NOMO-1 treated with DMSO at 0.1 percent for 48 hours (cell line): Measurements from ENCODE around the gene LRRFIP1.
A peak's percentile ranks its signal among the peaks of the same experiment; 100 is the strongest.

Experiments used
- DNase-seq: peaks from one replicate; lab custom pipeline; 2025; ENCODE audit not compliant: unreplicated experiment; lab: John Stamatoyannopoulos, UW

The LRRFIP1 gene

DNA sequence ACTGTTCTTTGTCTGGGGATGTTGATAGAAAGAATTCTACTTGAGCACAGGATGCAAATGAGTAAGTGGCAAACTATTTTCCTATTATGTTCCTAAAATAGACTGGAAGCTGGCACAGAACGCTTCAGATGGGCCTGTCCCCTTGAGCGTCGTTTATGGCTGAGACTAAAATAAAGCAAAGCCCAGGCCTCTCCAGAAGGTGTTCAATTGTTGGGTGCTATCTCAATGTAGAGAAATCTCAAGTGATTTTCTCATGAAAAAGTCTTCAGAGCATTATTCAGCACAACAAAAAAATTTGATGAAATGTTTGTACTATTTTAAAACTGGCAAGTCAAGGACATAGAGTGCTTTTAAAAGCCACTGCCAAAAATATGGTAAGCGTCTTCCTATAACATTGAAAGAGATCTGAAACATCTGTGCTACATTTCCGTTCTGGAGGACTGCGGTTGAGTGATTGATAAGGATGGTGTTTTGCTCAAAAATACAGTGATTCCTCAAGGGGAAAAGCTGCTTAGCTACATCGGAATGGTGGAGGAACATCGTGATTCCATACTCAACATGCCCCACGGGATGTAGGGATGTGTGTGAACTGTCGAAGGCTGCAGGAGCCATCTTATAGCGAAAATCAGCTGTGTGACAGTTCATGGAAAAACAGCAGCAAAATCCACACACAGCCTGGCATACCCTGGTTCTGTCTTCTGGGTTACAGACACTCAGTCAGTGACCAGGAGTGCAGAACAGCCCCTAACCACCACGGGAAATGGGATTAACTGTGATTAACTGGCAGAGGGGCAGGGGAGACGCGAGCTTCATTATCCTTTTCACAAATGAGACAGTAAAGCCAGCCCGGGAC, 10.4 kb upstream of the LRRFIP1 start:
- peak; percentile 83 for DNase-seq

DNA sequence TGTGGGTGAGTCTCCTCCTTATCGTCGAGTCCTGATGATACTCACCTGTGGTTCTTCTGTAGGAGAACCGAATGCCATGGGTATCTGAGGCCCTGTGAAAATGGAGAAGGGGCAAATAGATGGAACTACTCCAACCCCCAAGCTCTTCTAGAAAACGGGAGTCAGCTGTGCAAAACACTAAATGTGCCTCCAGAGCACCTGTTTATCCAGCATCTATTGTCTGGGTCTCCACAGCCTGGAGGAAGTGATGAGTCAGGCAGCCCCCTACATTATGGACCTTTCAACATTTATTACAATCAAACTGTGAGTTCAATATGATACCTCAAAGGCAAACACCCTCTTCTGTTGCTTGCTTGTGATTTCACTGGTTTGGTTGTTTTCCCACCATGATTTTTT, 9.8 kb upstream of the LRRFIP1 start:
- DNase-seq, result no peak

DNA sequence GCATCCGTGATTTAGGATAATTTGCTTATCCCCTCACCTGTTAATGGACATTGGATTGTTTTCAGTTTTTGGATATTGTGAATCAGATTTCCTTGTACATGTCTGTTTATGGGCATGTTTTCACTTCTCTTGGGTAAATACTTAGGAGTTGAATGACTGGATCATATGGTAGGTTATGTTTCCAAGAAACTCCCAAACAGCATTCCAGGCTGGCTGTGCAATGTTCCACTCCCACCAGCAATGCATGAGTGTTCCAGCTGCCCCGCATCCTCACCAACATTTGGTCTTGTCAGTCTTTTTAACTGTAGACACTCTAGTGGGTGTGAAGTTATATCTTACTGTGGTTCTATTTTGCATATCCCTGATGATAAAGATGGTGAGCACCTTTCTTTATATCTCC, 8.9 kb upstream of the LRRFIP1 start:
- no peak for DNase-seq

DNA sequence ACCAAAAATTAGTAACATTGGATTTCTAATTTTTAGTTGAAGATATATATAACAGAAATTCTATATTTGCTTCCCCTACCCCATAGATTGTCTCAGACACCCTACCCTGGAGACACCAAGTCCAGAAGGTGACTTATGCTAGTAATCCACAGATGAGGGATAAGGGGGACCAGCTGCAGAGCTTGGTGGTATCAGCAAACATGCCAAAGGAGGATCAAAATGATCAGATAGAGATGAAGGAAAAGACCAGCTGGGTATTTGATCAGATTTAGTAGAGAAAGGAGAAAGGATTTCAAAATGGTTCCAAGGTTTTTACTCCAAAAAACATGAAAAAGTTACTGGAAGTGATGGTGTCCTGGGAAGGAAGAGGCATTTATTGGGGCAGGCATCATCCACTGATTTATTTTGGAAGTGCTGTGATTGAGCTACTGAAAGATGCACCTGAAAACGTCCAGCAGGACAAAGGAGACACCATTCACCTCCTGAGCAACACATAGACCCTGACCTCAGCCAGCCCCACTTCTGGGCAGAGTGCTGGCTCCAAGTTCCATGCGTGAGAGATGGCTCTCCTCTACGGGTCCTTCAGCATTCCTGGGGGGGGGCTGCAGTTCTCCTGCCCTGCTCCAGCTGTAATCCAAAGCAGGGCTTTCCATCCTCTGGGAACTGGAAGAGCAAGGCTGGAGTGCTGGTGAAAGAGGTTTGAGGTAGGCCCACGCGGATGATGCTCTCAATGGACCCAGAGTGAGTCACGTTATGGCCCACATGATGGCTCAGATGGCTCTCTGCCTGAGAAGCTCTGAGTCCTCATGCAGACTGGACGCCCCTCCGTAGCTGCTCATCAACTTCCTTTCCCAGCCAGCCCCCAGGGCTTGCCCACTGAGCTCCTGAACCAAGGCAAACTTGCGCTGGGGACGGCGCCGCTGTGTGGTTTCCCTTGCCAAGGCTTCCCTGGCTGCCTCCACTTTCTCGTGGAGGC, 3.7 kb upstream of the LRRFIP1 start:
- no peak for DNase-seq

DNA sequence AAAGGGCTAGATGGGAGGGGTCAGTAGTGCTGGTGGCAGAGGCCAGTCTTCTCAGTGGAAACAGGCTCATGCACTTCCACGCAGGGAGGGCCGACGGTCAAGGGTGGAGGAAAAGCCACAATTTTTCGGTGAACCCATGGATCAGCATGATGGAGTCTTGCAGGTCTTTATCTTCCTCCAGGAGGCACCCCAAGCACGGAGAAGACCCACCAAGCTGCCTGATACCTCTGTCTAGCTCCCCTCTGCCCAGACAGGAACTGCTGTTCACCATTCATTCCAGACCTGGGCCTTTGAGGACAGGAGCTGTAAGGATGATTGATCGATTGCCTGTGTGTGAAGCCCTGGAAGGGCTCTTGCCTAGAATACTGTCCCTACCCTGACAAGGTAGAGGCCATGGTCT, 2.8 kb upstream of the LRRFIP1 start:
- no peak for DNase-seq

DNA sequence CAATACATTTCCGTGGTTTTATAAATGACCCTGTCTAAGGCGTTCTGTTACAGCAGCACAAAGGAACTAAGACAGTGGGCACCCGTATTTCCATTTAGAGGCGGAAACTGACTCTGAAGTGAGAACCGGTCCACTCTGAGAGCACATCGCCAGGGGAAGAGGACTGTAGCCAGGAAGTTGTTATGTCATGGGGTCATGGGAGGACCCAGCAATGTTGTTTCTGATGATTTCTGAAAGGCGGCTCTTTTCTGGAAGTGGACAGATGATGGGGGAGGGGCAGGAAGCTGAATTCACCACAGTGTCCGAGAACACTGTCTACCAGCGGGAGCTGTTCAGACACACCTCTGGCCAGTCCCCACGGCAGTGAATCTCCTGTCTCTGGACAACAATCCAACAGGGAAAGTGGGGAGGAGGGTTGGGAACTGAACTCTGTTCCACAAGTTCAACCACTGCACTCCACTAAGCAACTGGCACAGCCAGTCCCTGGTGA, 2.1 kb upstream of the LRRFIP1 start:
- DNase-seq, result no peak

DNA sequence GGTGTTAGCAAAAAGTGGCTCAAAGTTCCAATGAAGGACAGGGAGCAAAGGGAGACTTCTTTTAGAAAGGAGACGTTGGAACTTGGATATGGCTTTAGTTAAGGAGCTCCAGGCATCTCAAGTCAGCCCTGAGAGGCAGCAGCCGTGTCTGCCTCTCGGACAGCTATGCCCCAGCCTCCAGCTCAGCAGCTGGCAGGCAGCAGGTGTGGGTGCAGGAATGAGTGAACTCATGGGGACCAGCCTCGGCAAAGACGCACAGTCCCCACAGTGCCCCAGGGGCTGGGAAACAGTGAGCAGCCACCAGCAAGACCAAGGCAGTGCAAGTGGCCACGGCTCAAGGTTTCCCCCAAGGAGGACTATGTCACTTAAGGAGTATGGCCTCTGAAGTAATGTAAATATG, 1.6 kb upstream of the LRRFIP1 start:
- DNase-seq, result no peak

DNA sequence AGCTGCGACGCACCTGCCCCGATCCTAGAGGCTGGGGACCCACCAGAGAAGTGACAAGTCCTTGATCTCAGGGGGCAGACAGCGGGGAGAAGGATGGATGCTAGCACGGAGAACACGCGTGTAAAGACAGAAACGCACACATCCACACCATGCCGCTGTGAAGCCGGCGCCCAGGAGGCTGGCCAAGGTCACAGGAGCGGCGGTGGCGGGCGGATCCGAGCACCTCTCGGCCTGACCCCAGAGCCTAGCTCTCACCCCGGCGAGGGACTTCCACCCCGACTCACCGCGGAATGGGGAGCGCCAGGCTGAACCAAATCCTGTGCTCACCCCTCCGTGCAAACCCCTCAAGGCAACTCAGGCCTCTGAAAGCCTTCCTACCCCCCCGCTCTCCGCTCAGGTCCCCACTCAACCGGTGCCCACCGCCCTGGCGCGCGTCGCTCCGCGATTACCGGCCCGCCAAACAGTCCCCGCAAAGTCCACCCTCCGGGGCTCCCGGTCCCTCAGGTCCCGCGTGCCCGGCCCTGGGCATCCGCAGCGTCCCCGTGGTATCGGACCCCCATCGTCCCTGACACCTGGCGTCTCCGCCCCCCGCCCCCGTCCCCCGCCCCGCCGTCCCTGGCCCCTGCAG, 460 bp upstream of the LRRFIP1 start:
- DNase-seq, result no peak

DNA sequence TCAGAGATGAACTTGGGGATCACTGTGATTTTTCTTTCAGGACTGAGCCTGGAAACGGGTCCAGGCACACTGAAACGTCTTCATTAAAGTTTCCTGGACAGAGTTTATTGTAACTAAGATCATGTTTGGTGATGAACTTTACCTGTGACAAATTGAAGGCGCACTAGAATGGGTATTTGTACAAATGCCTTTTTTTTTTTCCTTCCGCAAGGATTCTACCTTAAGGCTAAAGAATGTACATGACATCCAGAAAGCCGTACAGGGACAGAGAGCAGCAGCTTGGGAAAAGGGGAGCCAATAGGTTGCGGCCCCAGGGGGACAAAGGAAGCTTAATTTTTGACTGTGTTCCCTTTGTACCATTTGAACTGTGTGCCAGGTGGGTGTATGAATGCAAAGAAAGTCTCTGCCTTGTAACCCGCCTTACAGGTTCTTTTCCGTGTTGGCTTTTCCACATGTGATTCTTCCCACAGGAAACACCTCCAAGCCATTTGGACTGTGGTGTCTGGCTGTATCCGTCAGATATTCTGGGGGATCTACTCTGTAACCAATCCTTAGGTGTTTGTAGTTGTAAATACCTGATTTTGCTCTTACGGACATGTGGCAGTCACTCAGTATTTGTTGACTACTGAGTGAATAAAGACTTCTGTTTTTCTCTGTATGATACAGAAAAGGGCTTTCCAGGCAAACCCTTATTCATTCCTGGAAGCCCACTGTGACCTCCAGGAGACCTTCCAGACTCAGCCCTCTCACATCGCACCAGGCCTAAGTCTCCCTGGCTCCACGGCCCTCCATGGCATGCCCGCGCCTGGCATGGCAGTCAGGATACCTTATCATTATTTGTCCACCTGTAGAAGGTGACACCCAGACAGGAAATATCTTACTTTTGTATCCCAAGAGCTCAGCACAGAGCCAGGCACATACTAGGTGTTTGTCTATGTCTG, 1.1 kb downstream of the LRRFIP1 start:
- DNase-seq, result no peak

DNA sequence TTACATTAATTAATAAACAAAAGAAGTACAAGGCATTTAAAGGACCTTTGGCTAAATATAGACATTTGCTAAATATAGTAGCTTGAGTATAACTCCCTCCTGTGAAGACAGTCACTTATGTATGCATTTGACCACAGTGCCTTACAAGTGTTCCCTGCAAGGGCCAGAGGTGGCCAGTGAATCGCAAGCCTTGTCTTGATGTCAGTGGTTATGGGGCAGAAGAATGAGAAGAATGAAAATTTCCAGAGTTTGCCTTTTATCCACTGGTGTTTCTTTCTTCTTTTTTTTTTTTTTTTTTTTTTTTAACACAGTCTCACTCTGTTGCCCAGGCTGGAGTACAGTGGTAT, 1.8 kb downstream of the LRRFIP1 start:
- DNase-seq, result no peak

DNA sequence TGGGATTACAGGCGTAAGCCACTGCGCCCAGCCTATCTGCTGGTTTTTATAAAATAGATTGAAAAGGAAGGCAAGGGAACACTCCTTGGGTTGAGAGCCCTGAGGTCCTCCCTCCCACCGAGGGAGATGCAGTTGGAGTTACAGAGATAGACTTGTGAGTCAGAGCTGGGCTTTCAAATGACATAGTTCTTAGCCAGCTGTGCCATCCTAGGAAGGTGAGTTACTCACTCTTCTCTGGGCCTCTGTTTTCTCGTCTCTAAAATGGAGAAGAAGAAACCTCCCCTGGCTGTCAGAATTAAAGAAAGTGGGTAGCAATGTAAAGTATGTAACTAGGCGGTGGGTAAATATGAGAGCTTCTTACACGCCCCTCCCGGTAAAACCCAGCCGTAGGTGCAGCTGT, 2.4 kb downstream of the LRRFIP1 start:
- DNase-seq, result no peak

DNA sequence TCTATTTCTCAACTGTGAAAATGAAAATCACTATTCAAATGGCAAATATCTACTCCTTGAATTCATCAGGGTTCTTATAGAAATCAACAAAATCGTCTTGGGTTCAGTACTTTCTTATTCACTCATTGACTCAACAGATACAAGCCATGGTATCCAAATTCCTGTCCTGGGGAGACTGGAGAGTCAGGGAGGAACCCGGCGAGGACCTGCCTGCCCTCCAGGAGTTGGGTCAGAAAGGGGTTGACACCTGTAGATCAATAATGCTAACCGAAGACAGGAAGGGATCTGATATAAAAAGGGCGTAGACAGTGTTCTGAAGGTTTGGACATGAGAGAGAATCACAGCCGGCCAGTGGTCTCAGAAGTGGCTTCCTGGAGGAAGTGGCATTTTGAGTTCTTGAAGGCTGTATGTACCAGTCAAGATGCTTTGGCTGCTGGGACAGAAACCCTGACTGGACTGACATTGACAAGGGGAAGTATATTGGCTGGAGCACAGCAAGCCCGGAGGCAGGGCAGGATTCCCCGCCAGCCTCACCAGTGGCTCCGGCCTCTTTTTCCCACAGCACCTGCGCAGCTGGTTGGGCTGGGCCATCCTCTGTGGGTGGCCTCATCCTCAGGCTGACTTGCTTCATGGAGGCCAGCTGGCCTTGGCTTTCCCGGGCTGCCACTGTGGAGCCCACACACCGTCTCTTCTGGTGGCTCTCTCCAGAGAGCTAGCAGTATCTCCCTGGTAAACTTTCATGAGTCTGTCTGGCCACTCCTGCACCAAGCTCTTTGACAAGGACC, 3.0 kb downstream of the LRRFIP1 start:
- DNase-seq, result no peak

DNA sequence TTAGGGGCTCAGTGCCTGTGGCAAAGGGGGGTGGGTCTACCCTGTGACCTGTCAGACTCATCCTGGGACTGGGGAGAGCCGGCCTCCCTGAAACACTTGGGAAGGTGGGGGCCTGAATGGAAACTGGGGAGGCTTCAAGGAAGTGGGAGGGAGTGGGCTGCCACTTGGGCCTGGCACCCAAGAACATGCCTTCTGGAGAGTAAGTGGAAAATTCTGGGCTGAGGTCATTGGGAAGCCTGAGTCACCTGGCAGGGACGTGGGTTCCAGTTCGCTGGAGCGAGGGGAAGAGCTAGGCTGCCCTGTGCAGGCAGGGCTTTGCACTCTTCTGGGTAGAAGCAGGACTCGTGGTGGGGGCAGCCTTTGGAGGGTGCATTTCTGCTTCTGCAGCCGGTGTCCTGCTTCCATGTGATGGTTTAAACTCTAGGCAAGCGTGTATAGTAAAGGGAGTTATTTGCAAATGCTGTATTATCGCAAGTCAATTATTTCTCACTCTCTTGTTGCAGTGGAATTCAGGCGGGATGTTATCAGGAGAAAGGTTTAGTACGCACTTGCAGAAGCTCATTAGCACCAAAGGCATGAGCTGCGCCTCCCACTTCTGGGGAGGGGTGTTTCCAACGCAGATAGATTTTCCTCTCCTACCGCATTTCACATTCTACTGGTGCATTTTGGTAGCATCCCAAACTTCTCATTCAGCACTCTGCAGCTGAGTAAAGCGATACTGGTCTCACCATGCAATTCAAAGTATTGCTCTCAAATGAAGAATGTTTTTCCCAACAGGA, 3.8 kb downstream of the LRRFIP1 start:
- no peak for DNase-seq

DNA sequence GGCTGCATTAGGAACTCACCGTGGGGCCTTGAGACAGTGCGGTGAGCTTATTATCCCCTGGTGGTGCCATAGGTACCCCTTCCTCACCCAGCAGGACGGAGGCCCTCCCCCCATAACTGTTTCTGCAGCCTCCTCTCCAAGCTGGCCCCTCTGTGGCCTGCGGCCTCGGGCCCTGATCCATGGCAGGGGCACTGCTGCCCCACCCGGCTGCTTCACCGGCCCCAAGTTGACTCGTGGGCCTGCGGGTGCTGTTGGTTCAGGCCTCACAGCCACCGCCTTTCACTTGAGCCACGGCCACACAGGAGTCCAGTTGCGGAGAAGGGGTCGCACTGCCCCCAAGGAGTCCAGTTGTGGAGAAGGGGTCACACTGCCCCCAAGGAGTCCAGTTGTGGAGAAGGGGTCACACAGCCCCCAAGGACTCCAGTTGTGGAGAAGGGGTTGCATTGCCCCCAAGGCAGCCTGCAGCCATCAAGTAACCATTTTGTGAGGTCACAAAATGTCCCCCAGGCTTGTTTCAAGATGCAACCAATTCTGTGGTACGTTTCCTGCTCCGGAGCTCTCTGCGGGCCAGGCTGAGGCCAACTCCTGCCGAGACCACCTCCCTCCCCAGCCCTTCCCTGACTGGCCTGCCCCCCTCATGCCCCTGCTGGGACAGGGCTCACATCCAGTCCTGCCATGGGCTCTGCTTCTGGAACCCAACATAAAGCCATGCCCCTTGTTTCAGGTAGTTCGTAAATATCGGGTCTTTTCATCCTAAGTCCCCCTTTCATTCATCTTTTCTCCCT, 4.6 kb downstream of the LRRFIP1 start:
- no peak for DNase-seq

DNA sequence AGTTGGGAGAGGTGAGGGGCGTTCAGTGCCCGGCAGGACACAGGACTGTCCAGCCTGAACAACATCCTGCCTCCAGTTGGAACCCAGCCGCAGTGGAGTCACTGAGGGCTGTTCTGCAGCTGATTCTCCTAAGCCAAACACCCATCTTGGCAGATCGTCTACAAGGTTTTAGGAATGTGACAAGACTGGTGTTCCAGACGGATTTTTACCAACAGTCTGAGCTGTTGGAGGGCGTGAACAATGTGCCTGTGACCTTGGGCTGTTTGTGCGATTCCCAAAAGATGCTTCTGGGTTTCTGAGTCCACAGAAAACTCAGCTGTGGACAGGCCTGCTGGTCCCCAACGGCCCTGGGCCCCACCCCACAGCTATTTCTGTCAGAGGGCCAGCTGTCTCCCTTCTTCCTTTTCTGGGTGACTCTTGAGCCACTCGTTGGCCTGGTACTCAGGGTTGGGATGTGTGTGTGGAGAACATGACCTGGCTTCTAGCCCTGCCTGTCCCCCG, 5.7 kb downstream of the LRRFIP1 start:
- DNase-seq, result no peak

DNA sequence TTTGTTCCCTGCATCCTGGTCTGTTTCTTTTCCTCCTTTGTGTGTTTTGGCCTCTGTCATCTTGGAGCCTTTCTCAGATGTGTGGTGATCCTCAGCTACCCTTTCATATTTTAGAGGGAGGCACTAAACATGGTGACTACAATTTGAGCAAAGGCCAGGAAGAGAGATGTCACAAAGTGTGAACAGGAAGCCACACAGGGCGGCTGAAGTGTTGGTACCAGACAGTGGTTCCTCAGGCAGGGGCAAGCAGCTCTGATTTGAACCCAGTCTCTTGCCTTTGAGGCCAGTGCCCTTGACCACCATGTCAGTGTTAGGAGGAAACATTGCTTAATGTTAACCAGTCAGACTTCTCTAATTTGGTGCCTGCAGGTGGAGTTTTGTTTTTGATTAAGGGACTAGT, 9.2 kb downstream of the LRRFIP1 start:
- DNase-seq, result no peak

DNA sequence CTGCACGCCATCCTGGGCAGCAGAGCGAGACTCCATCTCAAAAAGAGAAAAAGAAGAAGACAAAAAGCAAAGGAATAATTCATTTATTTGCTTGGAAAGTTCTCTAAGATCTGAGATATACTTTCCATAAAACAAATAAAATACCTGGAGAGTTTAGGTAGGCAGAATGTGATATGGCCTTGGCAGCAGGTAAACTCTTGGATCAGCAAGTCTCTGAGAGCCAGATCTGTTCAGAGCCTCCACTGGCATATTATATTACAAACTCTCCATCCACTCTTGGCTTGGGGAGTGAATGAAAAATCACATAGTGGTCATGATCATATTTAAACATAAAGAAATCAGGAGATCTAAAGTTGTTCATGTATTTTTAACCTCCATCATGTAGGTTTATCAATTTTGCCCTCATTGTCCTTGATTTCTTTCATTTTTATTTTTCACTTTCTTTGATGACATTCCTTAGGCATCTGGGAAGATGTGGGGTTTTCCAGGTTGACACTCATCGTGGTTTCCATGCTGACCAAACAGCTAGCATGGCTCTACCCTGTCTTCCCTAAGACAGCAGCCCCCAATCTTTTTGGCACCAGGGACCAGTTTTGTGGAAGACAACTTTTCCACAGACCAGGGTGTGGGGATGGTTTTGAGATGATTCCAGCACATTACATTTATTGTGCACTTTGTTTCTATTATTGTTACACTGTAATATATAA, 10.2 kb downstream of the LRRFIP1 start:
- no peak for DNase-seq
